ENCODE data around the gene HOXA10.
A peak's percentile ranks its signal among the peaks of the same experiment; 100 is the strongest.

HOXA10 gene

GRCh38 chr7:27179030-27179429, 4.9 kb upstream of the HOXA10 start:
- no peak for DNase-seq

GRCh38 chr7:27178366-27178765, 4.2 kb upstream of the HOXA10 start:
- no peak for DNase-seq

- no peak for DNase-seq
Observed at GRCh38 chr7:27177795-27178320, 3.7 kb upstream of the HOXA10 start.

- DNase-seq: no peak
Observed at GRCh38 chr7:27176962-27177794, 3.1 kb upstream of the HOXA10 start.

- no peak for DNase-seq
Observed at GRCh38 chr7:27176524-27176845, 2.4 kb upstream of the HOXA10 start.

DNA sequence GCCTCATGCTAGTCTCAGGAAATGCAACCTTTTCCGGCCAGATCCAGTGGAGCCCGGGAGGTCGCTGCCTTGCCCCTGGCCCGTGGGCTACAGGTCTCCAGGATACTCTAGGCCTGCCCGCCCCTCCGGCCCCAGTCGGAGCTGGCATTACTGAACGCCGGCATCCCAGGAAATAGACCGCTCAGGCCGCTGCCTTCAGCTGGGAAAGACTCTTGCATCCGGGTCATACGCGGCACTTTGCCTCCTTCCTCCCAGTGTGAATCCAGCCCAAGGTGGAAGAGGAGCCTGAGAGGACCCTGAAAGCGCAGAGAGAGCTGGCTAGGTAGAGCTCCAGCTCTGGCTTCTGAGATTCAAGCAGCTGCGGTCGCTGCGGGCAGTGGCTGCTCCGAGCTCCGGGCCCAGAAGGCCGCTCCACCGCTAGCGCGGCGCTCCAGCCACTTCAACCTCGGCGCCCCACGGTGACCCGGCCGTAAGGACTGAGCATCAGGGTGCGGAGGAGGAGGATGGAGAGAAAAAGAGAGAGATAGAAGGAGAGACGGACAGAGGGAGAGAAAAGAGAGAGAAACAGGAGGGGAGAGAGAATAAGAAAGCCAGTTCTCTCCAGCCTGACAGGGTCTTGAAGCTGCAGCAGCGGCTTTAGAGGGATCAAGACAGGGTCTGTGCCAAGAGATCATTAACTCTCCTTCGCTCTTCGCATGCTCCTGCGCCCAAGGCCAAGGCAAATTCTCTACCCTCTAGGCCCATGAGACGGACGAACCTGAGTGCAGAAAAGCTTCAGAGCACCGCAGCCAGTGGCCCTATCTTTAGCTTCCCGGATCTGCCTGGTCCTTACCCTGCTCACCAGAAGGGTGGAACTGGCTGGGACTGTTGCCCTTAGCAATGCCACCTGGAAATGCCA, 1.8 kb upstream of the HOXA10 start:
- no peak for DNase-seq

DNA sequence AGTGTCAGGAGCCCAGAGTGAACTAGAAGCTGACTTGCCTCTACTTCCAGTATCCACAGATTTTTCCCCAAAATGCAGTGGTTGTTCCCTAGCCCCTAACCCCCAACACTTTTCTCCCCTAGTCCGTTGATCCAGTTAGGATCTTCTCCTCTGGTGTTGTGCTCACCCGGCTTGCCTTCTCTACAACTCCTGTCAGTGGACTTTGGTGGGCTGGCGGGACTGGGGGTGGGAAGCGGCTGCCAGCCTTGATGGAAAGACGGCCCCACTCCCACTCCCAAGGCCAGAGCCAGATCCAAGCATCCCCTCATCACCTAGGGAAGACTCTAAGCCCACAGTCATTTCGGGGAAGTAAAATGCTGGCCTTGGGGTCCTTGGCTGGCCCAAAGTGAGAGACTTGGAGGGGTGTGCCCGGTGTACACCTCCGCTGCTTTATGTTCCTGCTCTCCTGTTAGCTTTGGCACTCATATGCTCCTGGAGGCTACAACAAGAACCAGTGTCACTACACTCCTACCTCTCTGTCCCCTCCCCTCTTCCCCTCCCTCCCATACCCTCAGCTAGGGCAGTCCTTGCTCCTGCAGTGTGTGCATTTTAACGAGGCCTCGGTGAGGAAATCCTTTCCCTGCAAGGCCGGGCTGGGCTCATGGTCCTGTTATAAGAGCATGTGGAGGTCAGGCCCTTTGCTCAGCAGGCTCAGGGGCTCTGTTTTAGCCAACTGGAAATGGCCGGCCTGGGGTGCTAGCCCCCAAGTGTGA, 930 bp upstream of the HOXA10 start:
- no peak for DNase-seq

DNA sequence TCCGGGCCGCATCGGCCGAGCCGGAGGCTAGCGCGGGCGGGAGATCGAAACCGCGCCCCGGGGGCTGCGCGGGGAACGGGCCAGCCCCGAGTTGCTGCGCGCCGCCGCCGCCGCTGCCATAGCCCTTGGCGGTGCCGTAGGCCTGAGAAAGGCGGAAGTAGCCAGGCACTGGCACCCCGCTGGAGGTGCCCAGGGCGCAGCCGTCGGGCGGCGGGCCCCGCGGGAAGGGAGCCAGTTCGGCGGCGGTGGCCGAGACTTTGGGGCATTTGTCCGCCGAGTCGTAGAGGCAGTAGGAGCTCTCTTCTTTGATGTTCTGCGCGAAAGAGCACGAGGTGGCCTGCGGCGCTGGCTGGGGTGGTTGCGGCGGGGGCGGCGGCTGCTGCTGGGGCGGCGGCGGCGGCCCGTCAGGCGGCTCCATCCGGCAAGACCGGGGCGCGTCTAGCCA, 587 bp downstream of the HOXA10 start:
- peak; percentile 69 for DNase-seq

DNA sequence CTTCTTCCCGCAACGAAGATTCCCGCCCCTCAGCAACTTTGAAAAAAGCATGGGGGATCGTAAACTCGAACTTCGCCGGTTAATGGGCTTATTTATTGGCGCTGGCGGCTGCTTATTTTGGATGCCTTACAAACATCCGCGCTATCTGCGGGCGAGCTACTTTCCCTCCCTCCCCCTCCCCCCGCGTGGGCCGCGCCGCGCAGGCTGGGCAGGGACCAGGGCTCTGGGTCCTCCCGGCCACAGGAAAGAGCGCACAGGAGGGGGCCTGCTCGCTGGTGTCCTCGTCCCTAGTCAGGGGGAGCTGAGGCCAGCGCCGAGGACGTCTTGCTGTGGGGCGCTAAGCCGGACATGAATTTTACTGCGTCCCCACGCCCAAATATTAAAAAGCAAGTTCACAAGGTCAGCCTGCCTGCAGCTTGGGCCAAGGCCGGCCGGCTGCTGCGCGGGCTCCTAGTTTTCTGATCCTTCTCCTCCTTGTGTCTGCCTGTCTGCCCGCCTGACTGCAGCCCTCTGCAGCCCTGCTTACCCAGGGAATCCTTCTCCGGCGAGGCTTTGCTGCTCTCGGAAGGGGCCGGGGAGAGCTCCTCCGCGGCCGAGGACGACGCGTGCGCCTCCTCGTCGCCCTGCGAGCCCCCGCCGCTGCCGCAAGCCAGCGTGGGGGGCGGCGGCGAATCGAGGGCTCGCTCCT, 1.2 kb downstream of the HOXA10 start:
- peak; percentile 52 for DNase-seq

- peak; percentile 45 for DNase-seq
Observed at GRCh38 chr7:27172315-27172774, 1.8 kb downstream of the HOXA10 start.

- DNase-seq: peak; percentile 59
Observed at GRCh38 chr7:27171637-27172314, 2.3 kb downstream of the HOXA10 start.

DNA sequence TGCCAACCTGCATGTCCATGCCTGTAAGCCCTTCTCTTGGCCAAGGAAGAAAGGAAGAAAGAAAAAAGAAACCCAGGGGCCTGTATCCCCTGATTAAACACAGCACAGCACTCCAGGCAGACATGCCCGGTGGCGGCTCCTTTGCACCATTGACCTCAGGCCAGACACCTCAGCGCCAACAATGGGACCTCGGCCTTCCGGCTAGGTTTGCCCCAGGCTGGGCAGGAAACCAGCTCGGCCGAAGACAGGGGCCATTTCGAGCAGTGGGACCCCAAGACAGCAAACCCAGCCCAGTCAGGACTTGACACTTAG, 2.8 kb downstream of the HOXA10 start:
- DNase-seq: no peak

GRCh38 chr7:27170426-27171324, 3.4 kb downstream of the HOXA10 start:
- DNase-seq: no peak

- DNase-seq: peak; percentile 55
Observed at GRCh38 chr7:27169658-27170425, 4.3 kb downstream of the HOXA10 start.

GRCh38 chr7:27168265-27168947, 5.7 kb downstream of the HOXA10 start:
- DNase-seq: peak; percentile 93

- DNase-seq: no peak
Observed at GRCh38 chr7:27167916-27168264, 6.2 kb downstream of the HOXA10 start.

DNA sequence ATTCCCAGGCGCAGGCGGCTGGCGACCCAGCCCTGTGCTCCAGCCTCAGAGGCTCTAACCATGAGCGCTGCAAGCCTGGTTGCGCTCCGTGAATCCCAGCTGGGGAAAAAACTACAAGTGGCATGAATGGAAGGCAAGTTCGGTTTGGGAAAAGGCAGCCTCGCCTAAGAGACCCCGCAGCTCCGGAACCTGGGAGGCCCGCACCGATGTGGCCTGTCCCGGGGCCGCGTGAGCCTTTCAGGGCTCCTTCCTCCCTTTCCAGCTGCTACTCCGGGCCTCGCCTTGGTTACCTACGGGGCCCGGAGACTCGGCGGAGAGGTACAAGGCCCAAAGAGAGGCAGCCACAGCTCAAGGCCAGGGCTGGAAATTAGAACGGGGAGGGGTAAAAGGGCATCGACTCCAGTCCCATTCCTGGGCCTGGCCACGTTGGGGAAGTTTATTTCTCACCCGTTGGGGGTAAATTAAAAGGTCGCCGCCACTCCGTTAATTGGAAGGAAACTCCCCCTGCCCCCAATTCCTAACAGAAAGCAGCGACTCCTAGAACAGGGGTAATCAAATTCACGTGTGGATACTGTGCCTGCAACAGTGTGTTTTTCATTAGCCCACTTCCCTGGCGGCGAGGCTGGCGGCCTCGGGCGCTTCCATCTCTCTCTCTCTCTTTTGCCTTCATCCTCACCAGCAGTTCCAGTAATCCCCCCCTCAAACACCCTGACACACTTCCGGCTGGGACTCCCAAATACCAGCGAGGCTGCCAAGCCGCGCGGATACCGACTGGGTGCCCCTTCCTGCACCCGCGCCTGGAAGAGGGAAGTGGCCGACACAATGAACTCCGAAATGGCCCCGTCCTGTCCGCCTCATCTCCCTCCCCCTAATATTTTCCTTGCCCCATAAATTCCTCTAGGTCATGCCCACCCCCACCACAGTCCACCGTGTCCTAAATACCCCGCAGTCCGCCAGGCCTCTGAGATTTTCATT, 7.3 kb downstream of the HOXA10 start:
- DNase-seq: peak; percentile 48

DNA sequence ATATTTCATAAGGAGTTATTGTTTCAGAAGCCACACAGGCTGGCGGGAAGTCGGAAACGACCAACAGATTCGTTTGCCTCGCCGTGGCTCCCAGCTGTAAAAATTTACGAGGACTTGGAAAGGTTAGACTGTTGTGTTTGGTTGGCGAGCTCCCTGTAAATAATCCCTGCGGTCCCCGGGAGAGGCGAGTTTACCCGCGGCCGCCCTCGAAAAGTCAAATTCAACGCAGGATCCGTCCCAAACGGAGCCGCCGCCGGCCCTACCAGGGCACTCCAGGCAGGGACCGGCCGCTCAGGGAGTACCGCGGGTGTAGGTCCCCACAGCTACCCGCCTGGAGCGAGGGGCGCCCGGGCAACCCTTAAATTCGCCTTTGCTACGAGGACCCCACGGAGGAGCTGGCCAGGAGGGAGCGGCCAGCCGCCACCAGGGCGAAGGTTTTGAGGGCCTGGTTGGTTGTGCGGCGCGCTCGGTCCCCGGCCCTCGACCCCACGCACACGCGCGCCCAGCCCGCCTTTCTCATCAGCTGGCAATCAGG, 8.1 kb downstream of the HOXA10 start:
- DNase-seq: no peak
